ENCODE data around the gene EEF1G. TPM values are rescaled to one million over a fixed set of nuclear protein-coding genes. Genes with fewer than 3 reads are reported as not detected.

The EEF1G gene
- total and polyA plus RNA-seq, 2 donors = 1,365 to 1,700 TPM

DNA sequence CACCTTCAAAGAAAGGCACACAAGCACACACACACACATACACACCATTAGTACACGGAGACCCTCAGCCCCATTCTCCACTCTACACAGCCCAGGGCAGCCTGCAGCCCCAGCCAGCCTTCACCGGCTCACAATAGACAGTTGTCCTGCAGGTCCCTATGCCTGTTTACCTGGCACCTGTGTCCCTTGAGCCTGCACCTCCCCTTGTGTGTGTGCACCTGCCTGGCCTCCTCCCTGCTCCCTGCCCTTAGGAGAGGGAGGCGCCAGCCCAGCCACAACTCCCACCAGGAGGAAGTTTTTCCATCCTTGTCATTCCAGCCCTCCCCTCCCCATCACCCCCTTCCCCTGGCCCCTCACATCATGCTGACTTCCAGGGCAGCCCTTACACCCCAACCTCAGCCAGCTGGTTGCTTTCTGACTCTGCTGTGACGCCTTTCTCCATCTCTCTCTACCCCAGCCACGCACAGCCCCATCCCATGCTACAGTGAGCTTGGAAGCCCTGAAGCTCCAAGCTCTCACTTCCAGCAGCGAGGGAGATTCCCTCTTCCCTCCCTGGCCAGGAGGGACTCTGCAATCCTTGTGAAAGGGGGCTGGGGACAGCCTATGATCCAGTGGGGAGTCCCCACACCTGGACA lies 31.5 kb downstream of the EEF1G start:
- Histone ChIP-seq H3K4me3 (ENCODE audit: low read length in 2 of 2) (no peak overlapping the region), H3K36me3 (ENCODE audit: control insufficient read depth in 2 of 2, insufficient read depth in 2 of 2, low read length in 1 of 2) (no peaks in the 10 kb centered on the region), H3K27me3 (ENCODE audit: control insufficient read depth in 2 of 2, insufficient read depth in 1 of 2, low read length in 1 of 2) (peaks cover 33 to 50% of the 10 kb centered on the region in 2 donors), H3K4me1 (ENCODE audit: control insufficient read depth in 2 of 2, insufficient read depth in 2 of 2, low read length in 2 of 2) (peaks cover 3 to 59% of the 10 kb centered on the region in 2 donors), H3K27ac (ENCODE audit: low read depth in 1 of 2, low read length in 1 of 2) (peak overlapping the region; percentile 46 to 70), H3K9me3 (ENCODE audit: control insufficient read depth in 2 of 2, insufficient read depth in 1 of 2, low read length in 1 of 2) (peaks cover 0 to 6% of the 10 kb centered on the region in 2 donors)
- 91% methylated on average over 6 of the region's 6 CpGs for WGBS
- no peak for DNase-seq (ENCODE audit: low read depth in 6 of 9, low spot score in 9 of 9)

DNA sequence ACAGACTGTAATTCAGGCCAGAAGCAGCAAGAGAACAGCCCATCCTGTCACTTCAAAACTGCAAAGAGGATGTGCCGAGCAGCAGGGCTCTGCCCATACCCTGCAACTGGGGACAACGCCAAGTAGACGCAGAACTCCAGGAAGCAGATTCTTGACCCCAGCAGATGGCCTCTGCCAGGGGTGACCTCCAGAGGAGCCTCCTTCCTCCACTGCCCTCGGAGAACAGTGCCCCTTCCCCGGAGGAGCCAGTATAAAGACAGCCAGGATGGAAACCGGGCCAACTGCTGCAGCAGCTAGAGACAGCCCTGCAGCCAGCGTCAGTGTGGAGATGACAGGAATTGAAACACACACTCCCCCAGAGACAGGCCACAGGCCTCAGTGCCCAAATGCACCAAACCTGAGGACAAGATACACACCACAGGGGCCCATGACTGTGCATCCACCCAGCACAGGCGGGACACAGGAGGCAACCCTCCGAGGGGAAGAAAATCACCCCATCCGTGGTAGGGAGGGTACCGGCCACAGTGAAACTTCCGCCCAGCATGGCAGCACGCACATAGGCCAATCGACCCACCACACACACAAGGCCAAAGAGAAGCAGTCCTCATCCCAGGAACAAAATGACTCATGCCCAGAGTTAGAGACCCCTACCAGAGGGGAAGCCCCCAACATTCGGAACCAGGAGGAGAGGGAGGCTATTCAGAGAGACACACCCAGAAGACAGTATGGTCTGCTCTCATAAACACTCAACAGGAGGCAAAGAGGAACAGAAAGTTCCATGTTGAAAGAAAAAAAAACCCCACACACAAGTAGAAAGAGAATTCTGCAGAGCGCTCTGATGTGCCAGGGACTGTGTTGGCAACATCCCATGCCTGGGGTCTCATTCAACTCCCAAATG lies 32.6 kb downstream of the EEF1G start:
- peaks cover 0 to 6% of the 10 kb centered on the region in 2 donors for H3K9me3 ChIP-seq (ENCODE audit: control insufficient read depth in 2 of 2, insufficient read depth in 1 of 2, low read length in 1 of 2)
- peak overlapping the region; percentile 0 to 51 for H3K27ac ChIP-seq (ENCODE audit: low read depth in 1 of 2, low read length in 1 of 2)
- no peak overlapping the region for H3K4me3 ChIP-seq (ENCODE audit: low read length in 2 of 2)
- peaks cover 0 to 51% of the 10 kb centered on the region in 2 donors for H3K4me1 ChIP-seq (ENCODE audit: control insufficient read depth in 2 of 2, insufficient read depth in 2 of 2, low read length in 2 of 2)
- H3K36me3 ChIP-seq (ENCODE audit: control insufficient read depth in 2 of 2, insufficient read depth in 2 of 2, low read length in 1 of 2) = no peaks in the 10 kb centered on the region
- H3K27me3 ChIP-seq (ENCODE audit: control insufficient read depth in 2 of 2, insufficient read depth in 1 of 2, low read length in 1 of 2) = peaks cover 21 to 38% of the 10 kb centered on the region in 2 donors
- 92% methylated on average over 16 of the region's 16 CpGs for WGBS
- peak in 1 of 9 donors; percentile 17 for DNase-seq (ENCODE audit: low read depth in 6 of 9, low spot score in 9 of 9)

DNA sequence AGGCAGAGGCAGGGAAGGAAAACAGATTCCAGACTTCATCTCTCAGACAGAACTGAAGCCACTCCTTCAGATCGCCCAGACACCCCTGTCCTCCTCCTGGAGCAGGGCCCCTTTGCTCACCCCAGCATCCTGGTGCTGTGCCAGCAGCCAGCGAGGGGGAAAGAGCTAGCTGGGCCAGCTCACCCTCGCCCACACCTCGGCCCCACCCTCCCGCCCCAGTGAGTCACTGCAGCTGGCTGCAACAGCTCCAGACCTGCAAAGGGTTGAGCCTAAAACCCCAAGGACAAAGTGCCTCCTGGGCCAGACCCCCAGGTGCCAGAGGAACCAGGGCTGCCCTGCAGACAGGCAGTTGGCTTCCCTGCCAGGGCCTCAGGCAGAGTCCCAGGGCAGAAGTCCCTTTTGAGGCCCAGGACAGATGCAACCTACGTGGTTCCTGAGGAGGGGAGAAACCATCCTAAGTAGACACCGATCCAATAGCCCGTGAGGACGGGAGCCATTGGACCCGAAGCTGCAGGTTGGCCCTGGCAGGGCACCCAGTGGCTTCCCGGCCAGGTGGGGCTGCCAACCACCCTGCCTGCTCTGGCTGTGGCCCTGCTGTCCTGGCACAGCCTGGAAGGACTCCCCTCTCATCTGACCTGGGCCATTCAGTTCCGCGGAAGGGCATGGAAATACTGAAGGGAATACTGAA lies 34.3 kb downstream of the EEF1G start:
- WGBS = 61% methylated on average over 13 of the region's 13 CpGs
- DNase-seq (ENCODE audit: low read depth in 6 of 9, low spot score in 9 of 9) = no peak

DNA sequence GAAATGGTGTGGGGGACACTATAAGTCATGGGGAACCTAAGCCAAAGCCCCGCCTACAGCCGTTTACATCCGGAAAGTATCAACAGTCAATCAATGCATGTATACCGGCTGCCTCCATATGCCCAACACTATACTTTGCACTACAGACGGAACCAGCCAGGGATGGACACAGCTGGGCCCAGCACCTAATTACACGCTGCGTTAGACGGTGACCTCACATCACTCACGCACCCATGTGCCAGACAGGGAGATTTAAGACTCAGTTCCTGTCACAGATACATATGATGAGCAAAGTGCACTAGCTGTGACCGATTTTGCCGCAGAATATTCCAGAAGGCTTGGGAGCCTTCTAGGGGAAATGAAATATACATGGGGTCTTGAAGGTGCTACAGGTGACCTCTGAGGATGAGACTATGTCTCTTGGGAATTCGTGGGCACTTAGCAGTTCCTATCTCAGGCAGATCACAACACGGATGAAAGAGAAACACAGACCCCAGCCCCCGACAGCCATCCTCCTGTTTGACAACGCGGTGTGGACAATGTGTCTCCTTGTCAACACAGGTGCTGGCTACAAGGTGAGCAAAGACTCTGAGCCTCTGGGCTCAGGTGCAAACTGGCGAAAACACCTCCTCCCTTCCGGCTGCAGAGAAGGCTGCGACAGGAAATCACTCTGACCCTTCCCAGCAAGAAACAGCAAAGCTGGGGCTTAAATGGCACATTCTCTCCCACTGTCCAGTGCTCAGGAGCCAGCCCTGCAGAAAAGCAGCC lies 35.0 kb downstream of the EEF1G start:
- H3K36me3 ChIP-seq (ENCODE audit: control insufficient read depth in 2 of 2, insufficient read depth in 2 of 2, low read length in 1 of 2) = no peaks in the 10 kb centered on the region
- no peak overlapping the region for H3K27ac ChIP-seq (ENCODE audit: low read depth in 1 of 2, low read length in 1 of 2)
- H3K9me3 ChIP-seq (ENCODE audit: control insufficient read depth in 2 of 2, insufficient read depth in 1 of 2, low read length in 1 of 2) = peaks cover 0 to 6% of the 10 kb centered on the region in 2 donors
- 94% methylated on average over 19 of the region's 19 CpGs for whole genome bisulfite sequencing
- H3K27me3 ChIP-seq (ENCODE audit: control insufficient read depth in 2 of 2, insufficient read depth in 1 of 2, low read length in 1 of 2) = peaks cover 0 to 14% of the 10 kb centered on the region in 2 donors
- peaks cover 0 to 37% of the 10 kb centered on the region in 2 donors for H3K4me1 ChIP-seq (ENCODE audit: control insufficient read depth in 2 of 2, insufficient read depth in 2 of 2, low read length in 2 of 2)
- no peak overlapping the region for H3K4me3 ChIP-seq (ENCODE audit: low read length in 2 of 2)
- DNase-seq (ENCODE audit: low read depth in 6 of 9, low spot score in 9 of 9) = no peak

More for the DNA sequence above, 34.3 kb downstream of the EEF1G start:
- Histone ChIP-seq H3K27me3 (ENCODE audit: control insufficient read depth in 2 of 2, insufficient read depth in 1 of 2, low read length in 1 of 2) (peaks cover 5 to 21% of the 10 kb centered on the region in 2 donors), H3K9me3 (ENCODE audit: control insufficient read depth in 2 of 2, insufficient read depth in 1 of 2, low read length in 1 of 2) (peaks cover 0 to 6% of the 10 kb centered on the region in 2 donors), H3K36me3 (ENCODE audit: control insufficient read depth in 2 of 2, insufficient read depth in 2 of 2, low read length in 1 of 2) (no peaks in the 10 kb centered on the region), H3K4me1 (ENCODE audit: control insufficient read depth in 2 of 2, insufficient read depth in 2 of 2, low read length in 2 of 2) (peaks cover 0 to 37% of the 10 kb centered on the region in 2 donors), H3K27ac (ENCODE audit: low read depth in 1 of 2, low read length in 1 of 2) (no peak overlapping the region), H3K4me3 (ENCODE audit: low read length in 2 of 2) (no peak overlapping the region)

DNA sequence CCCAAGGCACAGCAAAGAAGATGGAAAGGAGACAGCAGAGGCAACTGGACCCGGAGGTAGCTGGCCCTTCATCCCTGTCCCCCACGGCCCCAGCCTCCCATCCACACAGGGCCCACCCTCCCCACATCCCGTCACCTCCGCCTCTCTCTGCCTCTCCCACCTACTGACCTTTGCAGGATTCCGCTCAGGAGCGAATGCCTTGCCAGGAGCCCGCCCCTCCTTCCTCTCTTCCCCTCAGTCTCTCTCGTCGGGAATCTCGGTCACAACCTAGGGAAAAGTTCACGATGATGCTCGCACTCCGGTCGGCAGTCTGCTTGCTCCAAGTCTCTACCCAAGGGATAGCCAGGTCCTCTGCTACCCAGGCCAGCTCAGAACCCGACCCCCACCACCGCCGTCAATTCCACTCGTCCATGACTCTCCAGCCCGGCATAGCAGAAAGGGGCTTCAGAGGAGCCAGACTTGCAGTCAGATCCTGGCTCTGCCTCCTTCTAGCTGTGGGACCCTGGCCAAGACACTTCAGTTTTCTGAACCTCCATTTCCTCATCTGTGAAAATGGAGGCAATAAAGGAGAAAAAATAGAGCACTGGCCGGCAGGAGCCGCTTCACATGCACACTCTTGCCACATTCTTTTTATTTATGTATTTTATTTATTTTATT lies 37.3 kb downstream of the EEF1G start:
- no peak overlapping the region for H3K27ac ChIP-seq (ENCODE audit: low read depth in 1 of 2, low read length in 1 of 2)
- 97% methylated on average over 21 of the region's 21 CpGs for WGBS
- no peaks in the 10 kb centered on the region for H3K36me3 ChIP-seq (ENCODE audit: control insufficient read depth in 2 of 2, insufficient read depth in 2 of 2, low read length in 1 of 2)
- H3K9me3 ChIP-seq (ENCODE audit: control insufficient read depth in 2 of 2, insufficient read depth in 1 of 2, low read length in 1 of 2) = no peaks in the 10 kb centered on the region
- no peak for DNase-seq (ENCODE audit: low read depth in 6 of 9, low spot score in 9 of 9)
- H3K4me3 ChIP-seq (ENCODE audit: low read length in 2 of 2) = no peak overlapping the region
- no peaks in the 10 kb centered on the region for H3K27me3 ChIP-seq (ENCODE audit: control insufficient read depth in 2 of 2, insufficient read depth in 1 of 2, low read length in 1 of 2)
- peaks cover 0 to 19% of the 10 kb centered on the region in 2 donors for H3K4me1 ChIP-seq (ENCODE audit: control insufficient read depth in 2 of 2, insufficient read depth in 2 of 2, low read length in 2 of 2)

DNA sequence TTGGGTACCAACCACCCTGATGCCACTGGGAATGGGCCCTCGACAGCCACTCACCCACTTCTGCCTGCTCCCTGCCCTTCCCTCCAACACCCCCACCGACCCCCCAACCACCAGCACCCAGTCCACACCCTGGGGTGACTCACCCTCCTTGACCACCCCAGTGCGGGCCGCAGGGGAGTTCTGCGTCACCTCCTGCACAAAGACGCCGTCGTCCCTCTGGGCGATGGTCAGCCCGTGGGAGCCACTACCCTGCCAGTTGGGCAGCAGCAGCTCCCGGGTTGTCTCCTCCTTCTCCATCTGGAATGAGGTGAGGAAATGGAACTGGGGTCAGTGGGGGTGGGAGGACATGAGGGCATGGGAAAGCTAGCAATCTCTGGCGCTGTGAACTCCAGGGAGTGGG lies 37.9 kb downstream of the EEF1G start:
- Histone ChIP-seq H3K36me3 (ENCODE audit: control insufficient read depth in 2 of 2, insufficient read depth in 2 of 2, low read length in 1 of 2) (no peaks in the 10 kb centered on the region), H3K27me3 (ENCODE audit: control insufficient read depth in 2 of 2, insufficient read depth in 1 of 2, low read length in 1 of 2) (no peaks in the 10 kb centered on the region), H3K9me3 (ENCODE audit: control insufficient read depth in 2 of 2, insufficient read depth in 1 of 2, low read length in 1 of 2) (no peaks in the 10 kb centered on the region), H3K4me3 (ENCODE audit: low read length in 2 of 2) (no peak overlapping the region), H3K27ac (ENCODE audit: low read depth in 1 of 2, low read length in 1 of 2) (no peak overlapping the region), H3K4me1 (ENCODE audit: control insufficient read depth in 2 of 2, insufficient read depth in 2 of 2, low read length in 2 of 2) (peaks cover 0 to 13% of the 10 kb centered on the region in 2 donors)
- WGBS = 97% methylated on average over 12 of the region's 12 CpGs
- no peak for DNase-seq (ENCODE audit: low read depth in 6 of 9, low spot score in 9 of 9)

DNA sequence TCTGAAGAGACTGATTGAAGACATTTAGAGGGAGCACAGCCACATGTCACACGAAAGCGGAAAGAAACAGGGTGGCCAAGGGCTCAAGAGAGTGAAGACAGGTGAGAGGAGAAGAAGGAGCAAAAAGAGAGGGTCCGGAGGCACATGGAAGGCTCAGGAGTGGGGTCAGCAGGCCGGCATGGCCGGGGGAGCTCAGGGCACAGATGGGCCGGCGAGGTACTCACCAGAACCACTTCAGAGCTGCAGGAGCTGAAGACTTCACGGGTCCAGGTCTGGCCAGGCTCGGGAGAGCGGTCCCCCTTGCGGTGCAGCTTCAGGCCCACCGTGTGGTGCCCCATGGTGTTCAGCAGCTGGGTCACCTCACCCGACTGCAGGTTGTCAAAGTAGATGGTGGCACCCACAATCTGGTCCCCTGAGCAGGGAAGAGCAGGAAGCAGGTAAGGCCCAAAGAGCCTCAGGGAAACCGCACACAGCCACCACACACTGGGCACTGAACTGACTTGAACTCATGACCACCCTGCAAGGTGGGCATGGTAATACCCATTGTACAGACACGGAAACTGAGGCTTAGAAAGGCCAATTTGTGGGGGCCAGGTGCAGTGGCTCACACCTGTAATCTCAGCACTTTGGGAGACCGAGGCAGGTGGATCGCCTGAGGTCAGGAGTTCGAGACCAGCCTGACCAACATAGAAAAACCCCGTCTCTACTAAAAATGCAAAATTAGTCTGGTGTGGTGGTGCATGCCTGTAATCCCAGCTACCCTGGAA lies 38.7 kb downstream of the EEF1G start:
- no peak for DNase-seq (ENCODE audit: low read depth in 6 of 9, low spot score in 9 of 9)
- 95% methylated on average over 19 of the region's 19 CpGs for WGBS
- Histone ChIP-seq H3K27me3 (ENCODE audit: control insufficient read depth in 2 of 2, insufficient read depth in 1 of 2, low read length in 1 of 2) (no peaks in the 10 kb centered on the region), H3K27ac (ENCODE audit: low read depth in 1 of 2, low read length in 1 of 2) (no peak overlapping the region), H3K4me3 (ENCODE audit: low read length in 2 of 2) (no peak overlapping the region), H3K4me1 (ENCODE audit: control insufficient read depth in 2 of 2, insufficient read depth in 2 of 2, low read length in 2 of 2) (peaks cover 0 to 10% of the 10 kb centered on the region in 2 donors), H3K36me3 (ENCODE audit: control insufficient read depth in 2 of 2, insufficient read depth in 2 of 2, low read length in 1 of 2) (no peaks in the 10 kb centered on the region), H3K9me3 (ENCODE audit: control insufficient read depth in 2 of 2, insufficient read depth in 1 of 2, low read length in 1 of 2) (no peaks in the 10 kb centered on the region)

DNA sequence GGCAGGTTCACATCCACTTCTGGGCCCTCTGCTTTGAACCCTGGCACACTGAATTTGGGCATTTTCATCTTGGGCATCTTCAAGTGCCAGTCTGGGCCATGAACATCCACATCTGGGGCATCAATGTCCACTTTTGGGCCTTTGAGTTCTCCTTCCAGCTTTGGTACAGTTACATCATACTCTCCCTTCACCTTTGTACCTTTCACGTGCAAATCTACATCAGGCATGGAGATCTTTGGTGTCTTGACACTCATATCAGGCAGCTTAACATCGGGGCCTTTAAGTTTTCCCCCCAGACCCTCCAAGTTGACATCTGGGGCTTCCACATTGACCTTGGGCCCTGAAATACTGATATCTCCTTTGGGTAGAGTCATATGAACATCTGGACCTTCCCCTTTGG lies 41.6 kb downstream of the EEF1G start:
- WGBS = 98% methylated on average over 2 of the region's 2 CpGs

More for the DNA sequence above, 41.6 kb downstream of the EEF1G start:
- DNase-seq (ENCODE audit: low read depth in 6 of 9, low spot score in 9 of 9) = no peak
- H3K27ac ChIP-seq (ENCODE audit: low read depth in 1 of 2, low read length in 1 of 2) = no peak overlapping the region
- H3K27me3 ChIP-seq (ENCODE audit: control insufficient read depth in 2 of 2, insufficient read depth in 1 of 2, low read length in 1 of 2) = no peaks in the 10 kb centered on the region
- H3K4me1 ChIP-seq (ENCODE audit: control insufficient read depth in 2 of 2, insufficient read depth in 2 of 2, low read length in 2 of 2) = no peaks in the 10 kb centered on the region
- H3K36me3 ChIP-seq (ENCODE audit: control insufficient read depth in 2 of 2, insufficient read depth in 2 of 2, low read length in 1 of 2) = no peaks in the 10 kb centered on the region
- no peaks in the 10 kb centered on the region for H3K9me3 ChIP-seq (ENCODE audit: control insufficient read depth in 2 of 2, insufficient read depth in 1 of 2, low read length in 1 of 2)
- no peak overlapping the region for H3K4me3 ChIP-seq (ENCODE audit: low read length in 2 of 2)
